ENCODE results near the gene ERBB2.

DNA sequence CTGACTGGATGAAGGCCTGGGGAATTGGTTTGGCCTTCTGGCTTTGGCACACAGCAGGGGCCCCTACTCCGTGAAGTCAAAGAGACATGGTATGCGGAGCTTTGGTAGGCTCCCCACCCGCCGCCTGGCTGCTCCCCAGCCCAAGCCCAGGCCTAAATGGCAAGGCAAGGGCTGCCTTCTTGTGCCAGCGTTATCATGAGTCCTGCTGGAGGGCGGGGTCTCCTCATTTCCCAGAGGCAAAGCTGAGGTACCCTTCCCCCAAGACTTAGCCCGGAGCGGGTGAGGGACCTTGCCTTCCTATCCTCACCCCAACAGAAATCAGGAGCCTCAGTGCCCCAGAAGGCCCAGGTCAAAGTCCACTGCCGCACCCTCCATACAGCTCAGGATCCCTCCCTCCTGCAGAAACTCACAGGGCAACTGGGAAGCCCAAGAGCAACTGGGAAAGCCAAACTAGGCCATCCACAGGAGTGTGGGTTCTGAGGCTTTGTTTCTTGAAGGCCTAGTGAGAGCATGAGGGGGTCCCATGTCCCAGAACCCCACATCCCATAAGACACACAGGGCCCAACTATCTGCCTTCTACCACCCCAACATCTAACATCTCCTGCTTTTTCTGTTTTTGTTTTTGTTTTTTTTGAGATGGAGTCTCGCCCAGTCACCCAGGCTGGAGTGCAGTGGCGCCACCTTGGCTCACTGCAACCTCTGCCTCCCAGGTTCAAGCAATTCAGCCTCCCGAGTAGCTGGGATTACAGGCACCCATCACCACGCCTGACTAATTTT, 21.3 kb upstream of the ERBB2 start:
- TF ChIP-seq POLR2A (IDR thresholded peaks at IDR 0.05; ENCODE audit: extremely low read depth, insufficient read length) = no peak
- TF ChIP-seq, protein P1, sequence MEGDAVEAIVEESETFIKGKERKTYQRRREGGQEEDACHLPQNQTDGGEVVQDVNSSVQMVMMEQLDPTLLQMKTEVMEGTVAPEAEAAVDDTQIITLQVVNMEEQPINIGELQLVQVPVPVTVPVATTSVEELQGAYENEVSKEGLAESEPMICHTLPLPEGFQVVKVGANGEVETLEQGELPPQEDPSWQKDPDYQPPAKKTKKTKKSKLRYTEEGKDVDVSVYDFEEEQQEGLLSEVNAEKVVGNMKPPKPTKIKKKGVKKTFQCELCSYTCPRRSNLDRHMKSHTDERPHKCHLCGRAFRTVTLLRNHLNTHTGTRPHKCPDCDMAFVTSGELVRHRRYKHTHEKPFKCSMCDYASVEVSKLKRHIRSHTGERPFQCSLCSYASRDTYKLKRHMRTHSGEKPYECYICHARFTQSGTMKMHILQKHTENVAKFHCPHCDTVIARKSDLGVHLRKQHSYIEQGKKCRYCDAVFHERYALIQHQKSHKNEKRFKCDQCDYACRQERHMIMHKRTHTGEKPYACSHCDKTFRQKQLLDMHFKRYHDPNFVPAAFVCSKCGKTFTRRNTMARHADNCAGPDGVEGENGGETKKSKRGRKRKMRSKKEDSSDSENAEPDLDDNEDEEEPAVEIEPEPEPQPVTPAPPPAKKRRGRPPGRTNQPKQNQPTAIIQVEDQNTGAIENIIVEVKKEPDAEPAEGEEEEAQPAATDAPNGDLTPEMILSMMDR (IDR thresholded peaks at IDR 0.05; ENCODE audit: low read depth, low read length) = no peak
